NOMO-1 treated with DMSO at 0.1 percent for 48 hours (cell line): Measurements from ENCODE around the gene PALD1.

Experiments
- DNase-seq: peaks from one replicate; lab custom pipeline; 2025; ENCODE audit not compliant: unreplicated experiment; lab: John Stamatoyannopoulos, UW

PALD1 gene

DNA sequence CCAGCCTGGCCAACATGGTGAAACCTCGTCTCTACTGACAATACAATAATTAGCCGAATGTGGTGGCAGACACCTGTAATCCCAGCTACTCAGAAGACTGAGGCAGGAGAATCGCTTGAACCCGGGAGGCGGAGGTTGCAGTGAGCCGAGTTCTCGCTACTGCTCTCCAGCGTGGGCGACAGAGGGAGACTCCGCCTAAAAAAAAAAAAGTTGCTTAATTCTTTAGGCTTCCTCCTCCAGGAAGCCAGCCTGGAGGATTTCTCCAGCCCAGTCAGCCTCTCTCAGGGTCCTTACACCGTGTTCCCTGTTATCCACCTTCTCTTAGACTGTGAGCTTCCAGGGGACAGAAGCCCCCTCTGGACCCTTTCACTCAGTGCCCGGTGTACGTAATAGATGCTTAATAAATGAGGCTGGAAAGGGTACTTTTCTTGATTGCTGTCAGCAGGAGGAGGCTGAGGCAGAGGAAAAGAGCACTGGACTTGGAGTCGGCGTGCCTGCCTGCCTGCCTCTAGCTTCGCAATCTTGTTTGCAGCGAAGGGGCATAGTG, 20.7 kb upstream of the PALD1 start:
- no peak for DNase-seq

GRCh38 chr10:70458329-70459060, 20.1 kb upstream of the PALD1 start:
- DNase-seq: peak; percentile 37

- DNase-seq: peak; percentile 19
These were observed 19.4 kb upstream of the PALD1 start for GRCh38 chr10:70459061-70459773.

- no peak for DNase-seq
These were observed 18.6 kb upstream of the PALD1 start for GRCh38 chr10:70459774-70460490.

GRCh38 chr10:70461397-70462348, 16.9 kb upstream of the PALD1 start:
- peak; percentile 18 for DNase-seq

DNA sequence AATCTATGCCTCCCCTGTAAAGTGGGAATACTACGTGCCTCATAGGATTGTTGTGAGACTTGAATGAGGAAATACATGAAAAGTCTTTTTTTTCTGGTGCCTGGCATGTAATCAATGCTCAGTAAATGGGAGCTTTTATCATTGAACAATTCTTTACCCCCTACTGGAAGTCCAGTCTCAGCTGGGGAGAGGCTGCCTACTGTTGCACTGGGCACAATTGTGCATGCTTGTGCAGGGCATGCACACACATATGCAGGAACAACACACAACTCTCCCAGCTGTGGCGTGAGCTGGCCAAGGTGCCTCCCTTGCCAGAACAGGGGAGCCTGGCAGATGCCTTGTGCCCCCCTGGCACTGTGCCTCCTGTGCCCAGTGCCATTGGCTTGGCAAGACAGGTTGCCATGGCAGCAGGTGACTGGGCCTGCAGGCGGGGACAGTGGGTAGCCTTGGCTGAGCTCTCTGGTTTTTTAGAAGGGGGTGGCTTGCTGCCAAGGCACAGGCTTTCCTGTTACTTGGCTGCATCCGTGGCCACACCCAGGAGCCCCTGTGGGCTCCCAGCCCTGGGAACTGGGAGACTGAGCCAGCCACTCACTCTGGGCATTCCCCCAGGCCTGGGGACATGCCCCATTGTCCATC, 16.1 kb upstream of the PALD1 start:
- no peak for DNase-seq

DNA sequence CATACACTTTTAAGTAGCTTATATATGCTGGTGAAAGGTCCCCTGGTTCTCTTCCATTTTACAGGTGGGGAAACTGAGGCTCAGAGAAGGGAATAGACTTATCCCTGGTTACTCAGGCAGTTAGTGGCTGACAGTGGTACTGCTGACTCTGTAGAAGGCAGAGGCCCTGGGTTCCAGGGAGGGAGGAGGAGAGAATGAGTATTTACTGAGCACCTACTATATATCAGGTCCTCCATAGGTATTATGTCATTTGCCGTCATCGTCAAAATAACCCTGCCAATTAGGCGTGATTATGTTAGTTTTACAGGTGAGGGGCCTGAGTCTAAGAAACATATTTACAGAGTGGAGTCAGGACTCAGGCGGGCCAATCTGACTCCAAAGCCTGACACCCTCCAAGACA, 13.3 kb upstream of the PALD1 start:
- no peak for DNase-seq

DNA sequence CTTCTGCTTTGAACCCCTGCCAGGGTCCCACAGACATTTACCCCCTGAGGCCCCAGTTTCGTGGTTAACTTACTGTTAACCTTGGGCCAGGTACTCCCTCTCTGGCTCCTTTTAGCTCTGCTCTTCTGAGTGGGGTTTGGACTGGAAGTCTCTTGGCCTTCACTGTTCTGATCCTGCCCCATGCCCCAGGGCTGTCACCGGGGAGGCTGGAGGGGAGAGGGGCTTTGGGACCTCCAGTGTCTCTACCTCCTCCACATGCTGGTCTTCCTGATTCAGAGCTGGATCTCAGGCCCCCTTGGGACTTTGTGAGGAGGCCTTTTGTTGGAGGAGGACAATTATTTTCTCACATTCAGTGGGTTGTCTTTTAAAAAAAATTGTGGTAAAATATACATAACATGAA, 12.7 kb upstream of the PALD1 start:
- DNase-seq: no peak

DNA sequence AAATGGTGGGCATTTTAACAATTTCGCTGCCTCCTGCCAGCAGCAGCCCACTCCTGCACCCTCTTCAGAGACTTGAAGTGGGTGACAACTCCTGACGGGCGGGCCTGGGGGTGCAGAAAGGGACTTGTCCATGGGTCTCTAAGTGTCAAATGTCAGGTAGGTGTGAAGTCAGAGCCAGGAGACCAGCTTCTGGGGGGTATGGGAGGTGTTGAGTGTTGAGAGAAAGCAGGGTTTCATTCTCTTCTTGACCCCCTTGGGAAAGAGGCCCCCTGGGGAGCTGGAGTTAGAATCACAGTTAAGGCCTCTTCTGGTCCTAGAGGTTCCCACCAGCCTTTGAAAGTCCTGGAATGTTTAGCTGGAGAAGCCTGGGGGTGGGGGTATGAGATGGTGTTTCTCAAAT, 11.6 kb upstream of the PALD1 start:
- no peak for DNase-seq

DNA sequence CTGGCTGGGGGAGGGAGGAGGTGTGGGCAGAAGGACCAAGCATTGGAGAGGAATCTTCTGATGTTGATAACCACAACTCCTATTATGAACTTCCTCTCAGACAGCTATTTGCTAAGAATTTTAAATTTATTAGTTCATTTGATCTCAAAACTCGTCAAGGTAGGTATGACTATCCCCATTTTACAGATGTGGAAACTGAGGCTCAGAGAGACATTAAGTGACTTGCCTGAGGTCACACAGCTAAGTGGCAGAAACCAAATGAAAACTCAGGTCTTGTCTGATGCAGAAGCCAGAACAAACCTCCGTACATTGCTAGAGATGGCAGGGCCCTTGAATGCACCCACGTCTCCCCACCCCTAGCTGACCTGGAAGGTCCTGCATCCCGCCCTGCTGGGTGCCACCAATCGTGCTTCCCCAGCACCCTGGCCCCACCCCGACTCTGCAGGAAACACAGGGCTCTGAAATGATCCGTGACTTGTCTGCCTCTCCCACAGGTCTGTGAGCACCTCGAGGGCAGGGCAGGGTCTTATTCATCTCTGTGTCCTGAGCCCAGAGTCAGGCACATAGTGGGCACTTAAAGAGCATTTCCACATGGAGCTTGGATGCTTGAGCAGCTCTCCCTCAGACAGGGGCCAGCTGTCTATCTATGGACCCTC, 5.6 kb upstream of the PALD1 start:
- no peak for DNase-seq

- DNase-seq: no peak
These were observed 3.8 kb upstream of the PALD1 start for GRCh38 chr10:70474780-70475179.

DNA sequence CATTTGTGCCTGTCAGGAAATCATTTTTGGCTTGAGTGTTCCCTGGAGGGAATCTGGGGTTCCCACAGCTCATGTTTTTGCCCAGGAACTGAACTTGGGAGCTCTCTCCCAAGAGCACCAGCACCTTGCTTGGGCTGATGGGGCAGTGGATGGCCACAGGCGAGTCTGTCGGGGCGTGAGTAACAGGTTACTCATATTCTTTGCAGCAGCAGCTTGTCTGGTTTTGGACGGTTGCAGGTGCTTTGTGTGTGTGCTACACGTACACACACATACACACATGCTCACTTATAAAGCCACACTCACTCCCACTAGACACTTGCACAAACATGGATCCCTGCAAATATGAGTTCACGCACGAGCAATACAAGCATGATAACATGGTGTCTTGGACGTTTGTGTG, 2.9 kb upstream of the PALD1 start:
- DNase-seq: no peak

DNA sequence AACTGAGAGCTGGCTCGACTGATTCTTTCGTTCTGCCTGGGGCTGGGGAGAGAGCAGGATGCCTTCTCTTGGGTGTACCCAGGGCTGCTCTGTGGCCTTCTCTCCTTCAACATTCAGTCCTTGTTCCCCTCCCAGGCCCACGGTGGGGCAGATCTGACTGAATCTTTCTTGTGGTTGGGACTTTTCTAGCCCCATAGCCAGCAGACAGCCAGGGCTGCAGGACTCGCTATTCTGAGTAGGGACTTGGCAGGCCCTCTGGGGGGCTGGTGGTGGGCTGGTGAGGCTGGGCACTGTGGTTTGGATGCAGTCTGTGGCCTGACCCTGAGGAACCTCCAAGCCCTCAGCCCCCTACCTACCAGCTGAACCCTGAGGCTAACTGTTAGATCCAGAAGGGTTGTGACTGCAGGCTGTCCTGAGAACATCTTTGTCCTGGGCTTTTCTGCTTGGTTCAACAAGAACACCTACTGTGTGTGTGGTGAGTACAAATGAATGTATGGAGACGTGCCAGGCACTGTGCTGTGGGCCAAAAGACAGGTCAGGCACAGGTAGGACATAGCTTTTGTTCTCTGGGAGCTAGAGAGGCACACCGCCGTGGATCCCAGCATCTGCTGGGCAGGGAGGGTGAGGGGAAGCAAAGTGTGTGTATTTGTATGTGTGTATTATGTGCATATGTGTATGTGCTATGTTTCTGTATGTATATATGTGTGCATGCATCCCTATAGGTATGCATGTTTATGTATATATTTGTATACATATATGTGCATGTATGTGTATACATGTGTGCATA, 2.1 kb upstream of the PALD1 start:
- no peak for DNase-seq

- DNase-seq: peak; percentile 7
These were observed 855 bp upstream of the PALD1 start for GRCh38 chr10:70477661-70478162.

DNA sequence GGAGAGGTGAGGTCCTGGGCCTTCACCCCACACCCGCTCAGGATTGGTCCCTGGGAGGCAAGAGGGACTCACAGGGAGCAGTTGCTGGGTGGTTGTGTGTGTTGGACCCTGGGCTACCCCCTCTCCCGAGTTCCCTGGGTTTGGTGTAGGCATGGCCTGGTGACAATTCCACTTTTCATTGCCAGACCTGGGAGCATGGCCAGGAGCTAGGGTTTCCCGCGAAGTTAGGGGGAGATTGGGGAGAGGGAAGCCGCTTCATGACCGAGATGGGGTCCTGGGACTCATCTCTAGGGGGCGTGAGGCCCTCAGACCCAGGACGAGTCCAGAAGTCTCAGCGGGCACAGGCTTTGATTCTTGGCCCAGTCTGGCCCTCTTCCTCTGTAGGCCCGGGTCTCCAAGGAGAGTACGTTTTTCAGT, 606 bp downstream of the PALD1 start:
- no peak for DNase-seq

DNA sequence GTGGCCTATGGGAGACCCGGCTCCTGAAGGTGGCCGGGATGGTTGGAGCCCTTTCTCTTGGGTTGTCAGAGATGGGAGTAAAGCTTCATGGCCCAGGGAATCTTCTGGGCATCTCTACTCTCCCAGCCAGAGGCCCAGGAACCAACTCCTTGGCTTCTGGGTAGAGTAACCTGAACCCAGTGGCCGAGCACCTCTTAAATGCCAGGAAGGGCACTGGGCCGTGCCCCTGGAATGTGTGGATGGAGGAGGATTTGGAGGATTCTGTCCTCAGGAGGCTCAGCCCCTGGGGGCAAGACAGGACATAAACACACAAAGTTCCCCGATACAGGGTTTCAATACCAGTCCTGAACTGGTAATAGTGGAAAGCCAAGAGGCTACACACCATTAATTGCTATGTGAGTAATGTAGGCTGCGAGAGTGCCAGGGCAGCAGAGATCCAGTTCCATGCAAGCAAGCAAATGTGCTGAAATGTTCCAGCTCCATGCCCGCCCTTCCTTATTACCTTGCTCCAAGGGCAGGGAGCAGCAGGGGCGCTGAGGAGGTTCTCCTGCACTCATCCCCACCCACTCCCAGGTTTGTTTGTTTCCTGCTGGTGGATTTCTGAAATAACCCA, 1.2 kb downstream of the PALD1 start:
- no peak for DNase-seq

GRCh38 chr10:70480239-70480861, 1.8 kb downstream of the PALD1 start:
- peak; percentile 17 for DNase-seq

- no peak for DNase-seq
These were observed 2.5 kb downstream of the PALD1 start for GRCh38 chr10:70481105-70481504.
